IMR-90 (cell line): ENCODE data around the gene TNNI2. TPM values are rescaled to one million over a fixed set of nuclear protein-coding genes. Genes with fewer than 3 reads are reported as not detected.

ENCODE experiments used
- ATAC-seq: fragments of 200-7000 bp; cut with Tn5 transposase; 2 replicates; pipeline ENCODE4 v1.9.1; 2020; ENCODE audit warnings: low read depth, mild to moderate bottlenecking, moderate library complexity
- BruUV-seq: library from RNA; stranded (reverse); fragments of 400-500 nt; replicated peaks from 2 replicates; lab custom pipeline; 2021; lab: Mats Ljungman, UMichigan
- CTCF ChIA-PET: fragments of 300-600 bp; formaldehyde crosslinking; extraction: SDS; loops from one replicate; lab custom pipeline; 2021; ENCODE audit warnings: antibody characterized with exemption; lab: Yijun Ruan, JAX
- POLR2A ChIA-PET: fragments of 300-600 bp; sonication (Branson Sonifier 250); formaldehyde crosslinking; loops from one replicate; lab custom pipeline; 2022; ENCODE audit warnings: antibody characterized with exemption; ENCODE audit not compliant: unreplicated experiment; lab: Charles Lee
- DNase-seq: peaks from one replicate; pipeline ENCODE4 v3.0.0; 2013
- H2AFZ ChIP-seq: replicated peaks from 2 replicates; pipeline ENCODE3; 2013; ENCODE audit warnings: low read length, mild to moderate bottlenecking; ENCODE audit not compliant: poor library complexity
- H2AK5ac ChIP-seq: 2 replicates; pipeline ENCODE4 v1.6.1; 2013; ENCODE audit warnings: low read depth, low read length, inconsistent platforms
- H2AK9ac ChIP-seq: replicated peaks from 2 replicates; pipeline ENCODE3; 2013; ENCODE audit warnings: mild to moderate bottlenecking, low read depth, low read length, moderate library complexity; ENCODE audit not compliant: poor library complexity
- H2BK120ac ChIP-seq: 2 replicates; pipeline ENCODE4 v1.6.1; 2013; ENCODE audit warnings: low read depth, low read length, inconsistent platforms
- H2BK15ac ChIP-seq: 3 replicates; pipeline ENCODE4 v1.6.1; 2013; ENCODE audit warnings: low read depth, low read length, inconsistent platforms
- H2BK20ac ChIP-seq: 2 replicates; pipeline ENCODE4 v1.6.1; 2013; ENCODE audit warnings: low read depth, mild to moderate bottlenecking, inconsistent platforms, low read length, moderate library complexity
- H2BK5ac ChIP-seq: 2 replicates; pipeline ENCODE4 v1.6.1; 2013; ENCODE audit warnings: mild to moderate bottlenecking, low read depth, low read length, inconsistent platforms; ENCODE audit not compliant: poor library complexity, severe bottlenecking
- H3K14ac ChIP-seq: replicated peaks from 2 replicates; pipeline ENCODE4 v1.6.1; 2013; ENCODE audit warnings: low read depth, low read length, inconsistent platforms
- H3K18ac ChIP-seq: 2 replicates; pipeline ENCODE4 v1.6.1; 2013; ENCODE audit warnings: low read depth, low read length, control low read depth
- H3K23ac ChIP-seq: 2 replicates; pipeline ENCODE4 v1.6.1; 2013; ENCODE audit warnings: low read depth, low read length, inconsistent platforms
- H3K27ac ChIP-seq: 2 replicates; pipeline ENCODE4 v1.5.1; 2013; ENCODE audit warnings: mild to moderate bottlenecking, control low read depth, low read length; ENCODE audit not compliant: insufficient read depth
- H3K27me3 ChIP-seq: 2 replicates; pipeline ENCODE4 v1.6.1; 2013; ENCODE audit warnings: low read length; ENCODE audit not compliant: control insufficient read depth, insufficient read depth
- H3K36me3 ChIP-seq: 2 replicates; pipeline ENCODE4 v1.6.1; 2013; ENCODE audit warnings: low read length, mixed read lengths; ENCODE audit not compliant: control insufficient read depth, insufficient read depth
- H3K4ac ChIP-seq: 2 replicates; pipeline ENCODE4 v1.6.1; 2013; ENCODE audit warnings: low read depth, low read length, inconsistent platforms
- H3K4me1 ChIP-seq: 2 replicates; pipeline ENCODE4 v1.6.1; 2013; ENCODE audit warnings: low read length, mixed read lengths; ENCODE audit not compliant: control insufficient read depth, insufficient read depth
- H3K4me2 ChIP-seq: 2 replicates; pipeline ENCODE4 v1.6.1; 2013; ENCODE audit warnings: low read depth, mild to moderate bottlenecking, control low read depth, low read length, moderate library complexity
- H3K4me3 ChIP-seq: 2 replicates; pipeline ENCODE4 v1.5.1; 2013; ENCODE audit warnings: low read depth, mild to moderate bottlenecking, control low read depth, low read length, moderate library complexity; ENCODE audit not compliant: insufficient read depth
- H3K56ac ChIP-seq: 2 replicates; pipeline ENCODE4 v1.6.1; 2013; ENCODE audit warnings: low read length, inconsistent platforms; ENCODE audit not compliant: insufficient read depth; ENCODE audit errors: extremely low read depth
- H3K79me1 ChIP-seq, 2 experiments: 2 replicates each; pipeline ENCODE4 v1.6.1; 2013; ENCODE audit warnings: low read length in 2 of 2, inconsistent platforms in 1 of 2, low read depth in 1 of 2
- H3K9ac ChIP-seq: 2 replicates; pipeline ENCODE4 v1.6.1; 2013; ENCODE audit warnings: low read depth, low read length, control low read depth
- H3K9me1 ChIP-seq: 2 replicates; pipeline ENCODE4 v1.6.1; 2013; ENCODE audit warnings: low read length, inconsistent platforms; ENCODE audit not compliant: insufficient read depth
- H3K9me3 ChIP-seq: 2 replicates; pipeline ENCODE4 v1.6.1; 2013; ENCODE audit warnings: low read length; ENCODE audit not compliant: control insufficient read depth, insufficient read depth
- H4K20me1 ChIP-seq: 2 replicates; pipeline ENCODE4 v1.6.1; 2013; ENCODE audit warnings: low read length, inconsistent platforms; ENCODE audit not compliant: insufficient read depth
- H4K5ac ChIP-seq: 2 replicates; pipeline ENCODE4 v1.6.1; 2013; ENCODE audit warnings: mild to moderate bottlenecking, low read depth, low read length, control low read depth
- H4K8ac ChIP-seq, 2 experiments: 2 replicates each; pipeline ENCODE4 v1.6.1; 2013; ENCODE audit warnings: low read depth in 2 of 2, low read length in 2 of 2, control low read depth in 1 of 2, inconsistent platforms in 1 of 2
- H4K91ac ChIP-seq: 2 replicates; pipeline ENCODE4 v1.6.1; 2013; ENCODE audit warnings: low read depth, low read length, inconsistent platforms; ENCODE audit not compliant: insufficient read depth
- CEBPB ChIP-seq: IDR thresholded peaks from 2 replicates; pipeline ENCODE4 v1.6.1; 2012; ENCODE audit warnings: low read depth, low read length, improper control_type of control experiment
- CHD1 ChIP-seq: IDR thresholded peaks from 2 replicates; pipeline ENCODE4 v1.6.1; 2012; ENCODE audit warnings: low read depth, low read length, improper control_type of control experiment
- MAFK ChIP-seq: IDR thresholded peaks from 2 replicates; pipeline ENCODE4 v1.6.1; 2012; ENCODE audit warnings: low read depth, low read length, improper control_type of control experiment
- MAZ ChIP-seq: IDR thresholded peaks from 2 replicates; pipeline ENCODE4 v1.6.1; 2012; ENCODE audit warnings: low read depth, mild to moderate bottlenecking, low read length, improper control_type of control experiment, moderate library complexity, borderline replicate concordance
- MXI1 ChIP-seq: IDR thresholded peaks from 2 replicates; pipeline ENCODE4 v1.6.1; 2012; ENCODE audit warnings: low read depth, mild to moderate bottlenecking, low read length, moderate library complexity, borderline replicate concordance
- RAD21 ChIP-seq: IDR thresholded peaks from 2 replicates; pipeline ENCODE4 v1.6.1; 2012; ENCODE audit warnings: low read length, improper control_type of control experiment
- RCOR1 ChIP-seq: IDR thresholded peaks from 2 replicates; pipeline ENCODE4 v1.6.1; 2012; ENCODE audit warnings: mild to moderate bottlenecking, low read length, improper control_type of control experiment; ENCODE audit not compliant: insufficient replicate concordance
- RFX5 ChIP-seq: IDR thresholded peaks from 2 replicates; pipeline ENCODE4 v1.8.0; 2012; ENCODE audit warnings: low read depth, mild to moderate bottlenecking, low read length, moderate library complexity
- SMC3 ChIP-seq: fragments of 150-350 bp; IDR thresholded peaks from 2 replicates; pipeline ENCODE4 v1.6.1; 2016; ENCODE audit warnings: low read depth, mild to moderate bottlenecking, antibody characterized with exemption, low read length, moderate library complexity
- WGBS, 2 experiments: methylation state at CpG; one replicate each; pipeline versions ENCODE4 v1.1.5 to v1.1.7; 2013; ENCODE audit warnings: missing lambda C conversion rate in 2 of 2; ENCODE audit not compliant: insufficient read length in 1 of 2; ENCODE audit errors: extremely low coverage in 2 of 2; 5-methylcytosine and 5-hydroxymethylcytosine counted together
- dilution Hi-C: fragments of 300-500 bp; cut with HindIII; formaldehyde crosslinking; loops from one replicate; pipeline ENCODE4 v1.14.3; 2018; ENCODE audit warnings: low sequenced_read_pairs; ENCODE audit not compliant: unreplicated experiment
- in situ Hi-C: fragments of 300-500 bp; cut with MboI; formaldehyde crosslinking; loops from 3 replicates; pipeline ENCODE4 v1.14.3; 2019; ENCODE audit warnings: low sequenced_read_pairs, inconsistent platforms, mixed read lengths
- intact Hi-C: fragments of 100-400 bp; cut with micrococcal nuclease; formaldehyde crosslinking; loops from 2 replicates; pipeline ENCODE4 v1.10.0; 2022
- polyA plus RNA-seq, 3 experiments: library from polyadenylated mRNA; depleted of rRNA; stranded (reverse); fragments of >200 nt; gene quantifications; 2 replicates each; pipeline ENCODE4 v1.2.3, GENCODE V29; 2012; ENCODE audit warnings: low replicate concordance in 1 of 3
- total RNA-seq: library from RNA; depleted of rRNA; stranded (reverse); fragments of >200 nt; gene quantifications from 2 replicates; pipeline ENCODE4 v1.2.3, GENCODE V29; 2012
- TF ChIP-seq, protein P1 (sequence below): fragments of 150-350 bp; IDR thresholded peaks from 2 replicates; pipeline ENCODE4 v1.6.1; 2017; ENCODE audit warnings: mild to moderate bottlenecking, antibody characterized with exemption, low read length, low read depth
- TF ChIP-seq, protein P2 (sequence below): fragments of 150-350 bp; IDR thresholded peaks from 2 replicates; pipeline ENCODE4 v1.6.1; 2016; ENCODE audit warnings: low read depth, mild to moderate bottlenecking, low read length, moderate library complexity, borderline replicate concordance

The TNNI2 gene
- total and polyA plus RNA-seq, 2 of the 4 experiments (the other 2 are of a cell fraction) = not detected

DNA sequence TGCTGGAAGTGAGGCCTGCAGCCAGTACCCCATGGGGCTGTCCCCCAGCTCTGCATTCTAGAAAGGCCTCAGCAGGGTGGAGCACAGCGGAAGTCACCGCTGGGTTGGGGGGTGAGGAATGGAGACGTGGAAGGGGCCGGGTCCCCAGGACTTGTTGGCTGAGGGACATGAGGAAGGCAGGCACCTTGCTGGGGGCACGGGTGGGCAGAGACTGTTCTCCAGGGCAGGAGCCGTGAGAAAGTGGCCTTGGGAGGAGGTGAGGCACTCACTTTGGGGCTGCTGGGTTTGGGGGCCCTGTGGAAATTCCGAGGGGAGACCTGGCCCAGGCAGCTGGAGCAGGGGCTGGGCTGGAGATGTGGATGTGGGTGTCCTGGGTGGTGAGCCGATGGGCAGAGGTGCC is 5.0 kb downstream of the TNNI2 start:
- no TSS peak for BruUV-seq
- H3K4me1 ChIP-seq = no peaks in the 10 kb centered on the region
- no peak overlapping the region for H3K27ac ChIP-seq
- H2BK120ac ChIP-seq = no peak overlapping the region
- H2BK15ac ChIP-seq = no peak overlapping the region
- no peak overlapping the region for H3K56ac ChIP-seq
- H4K5ac ChIP-seq = no peak overlapping the region
- H4K8ac ChIP-seq = no peak overlapping the region
- H4K20me1 ChIP-seq = no peaks in the 10 kb centered on the region
- CTCF ChIA-PET = no interaction called here
- H3K9me1 ChIP-seq = no peaks in the 10 kb centered on the region
- DNase-seq (no peak), ATAC-seq (no peak)
- TF ChIP-seq RFX5 (no peak), SMC3 (no peak), CHD1 (no peak), CEBPB (no peak), MAFK (no peak), MAZ (no peak), MXI1 (no peak), RAD21 (no peak), RCOR1 (no peak)
- TF ChIP-seq, protein P1, sequence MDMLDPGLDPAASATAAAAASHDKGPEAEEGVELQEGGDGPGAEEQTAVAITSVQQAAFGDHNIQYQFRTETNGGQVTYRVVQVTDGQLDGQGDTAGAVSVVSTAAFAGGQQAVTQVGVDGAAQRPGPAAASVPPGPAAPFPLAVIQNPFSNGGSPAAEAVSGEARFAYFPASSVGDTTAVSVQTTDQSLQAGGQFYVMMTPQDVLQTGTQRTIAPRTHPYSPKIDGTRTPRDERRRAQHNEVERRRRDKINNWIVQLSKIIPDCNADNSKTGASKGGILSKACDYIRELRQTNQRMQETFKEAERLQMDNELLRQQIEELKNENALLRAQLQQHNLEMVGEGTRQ = no peak
- TF ChIP-seq, protein P2, sequence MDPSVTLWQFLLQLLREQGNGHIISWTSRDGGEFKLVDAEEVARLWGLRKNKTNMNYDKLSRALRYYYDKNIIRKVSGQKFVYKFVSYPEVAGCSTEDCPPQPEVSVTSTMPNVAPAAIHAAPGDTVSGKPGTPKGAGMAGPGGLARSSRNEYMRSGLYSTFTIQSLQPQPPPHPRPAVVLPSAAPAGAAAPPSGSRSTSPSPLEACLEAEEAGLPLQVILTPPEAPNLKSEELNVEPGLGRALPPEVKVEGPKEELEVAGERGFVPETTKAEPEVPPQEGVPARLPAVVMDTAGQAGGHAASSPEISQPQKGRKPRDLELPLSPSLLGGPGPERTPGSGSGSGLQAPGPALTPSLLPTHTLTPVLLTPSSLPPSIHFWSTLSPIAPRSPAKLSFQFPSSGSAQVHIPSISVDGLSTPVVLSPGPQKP = no peak
- H2BK5ac ChIP-seq = no peak overlapping the region
- dilution Hi-C loops (no loop called here), in situ Hi-C loops (no loop called here), intact Hi-C loops (no loop called here)
- H3K23ac ChIP-seq = no peak overlapping the region
- no peak overlapping the region for H3K4ac ChIP-seq
- H3K4me3 ChIP-seq = no peak overlapping the region
- POLR2A ChIA-PET = no interaction called here
- H4K91ac ChIP-seq = no peak overlapping the region
- H2AK9ac ChIP-seq = no peak overlapping the region
- no peak overlapping the region for H2BK20ac ChIP-seq
- H3K27me3 ChIP-seq = peaks cover 42% of the 10 kb centered on the region
- H3K79me1 ChIP-seq = no peaks in the 10 kb centered on the region
- H2AFZ ChIP-seq = no peak overlapping the region
- no peak overlapping the region for H2AK5ac ChIP-seq
- no peak overlapping the region for H3K4me2 ChIP-seq
- 60% methylated on average over 7 of the region's 8 CpGs; no CpG with 5 or more reads in 1 of the 2 experiments for WGBS, 2 experiments
- H3K9me3 ChIP-seq = no peaks in the 10 kb centered on the region
- no peak overlapping the region for H3K18ac ChIP-seq
- no peak overlapping the region for H3K14ac ChIP-seq
- H3K36me3 ChIP-seq = no peaks in the 10 kb centered on the region
- H3K9ac ChIP-seq = no peak overlapping the region
